Skeletal muscle satellite cell (primary cell): ENCODE results near the gene GALT.

Experiments
- H3K27me3 ChIP-seq: 2 replicates; pipeline ENCODE4 v1.7.0; 2013; ENCODE audit warnings: low read length; ENCODE audit not compliant: control insufficient read depth, insufficient read depth
- H3K36me3 ChIP-seq: 2 replicates; pipeline ENCODE4 v1.7.0; 2013; ENCODE audit warnings: mild to moderate bottlenecking, control low read depth, low read length; ENCODE audit not compliant: insufficient read depth
- H3K4me1 ChIP-seq: 2 replicates; pipeline ENCODE4 v1.7.0; 2013; ENCODE audit warnings: low read length; ENCODE audit not compliant: control insufficient read depth, insufficient read depth
- H3K4me2 ChIP-seq: 2 replicates; pipeline ENCODE4 v1.7.0; 2013; ENCODE audit warnings: mild to moderate bottlenecking, low read length
- H3K4me3 ChIP-seq: 2 replicates; pipeline ENCODE4 v1.7.0; 2013; ENCODE audit warnings: low read length
- H3K9ac ChIP-seq: 2 replicates; pipeline ENCODE4 v1.7.0; 2013; ENCODE audit warnings: mild to moderate bottlenecking, low read depth, low read length, moderate library complexity
- H3K9me3 ChIP-seq: replicated peaks from 2 replicates; pipeline ENCODE4 v1.7.0; 2013; ENCODE audit warnings: mild to moderate bottlenecking, control low read depth, low read length

The GALT gene

DNA sequence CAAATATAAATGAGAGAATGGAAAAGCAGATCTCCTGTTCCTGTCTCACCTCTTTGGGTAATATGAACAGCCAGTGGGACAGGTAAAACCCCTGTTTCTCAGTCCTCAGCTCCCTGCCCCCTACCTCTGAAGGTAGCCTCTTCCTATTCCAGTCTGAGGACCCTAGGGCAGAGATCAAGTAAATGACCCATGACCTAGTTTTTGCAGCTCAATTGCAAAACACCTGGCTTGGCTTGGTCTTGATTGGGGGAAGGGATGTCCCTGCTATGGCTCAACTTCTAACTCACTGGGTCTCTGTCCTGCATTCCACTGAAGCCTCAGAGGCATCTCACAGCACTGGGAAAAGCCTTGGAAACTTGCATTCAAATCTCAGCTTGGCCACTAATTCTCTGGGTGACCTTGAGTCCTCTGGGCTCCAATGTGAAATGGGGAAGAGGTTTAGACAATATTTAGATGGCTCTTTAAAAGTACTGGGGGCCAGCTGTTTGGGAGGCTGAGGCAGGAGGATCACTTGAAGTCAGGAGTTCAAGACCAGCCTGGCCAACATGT, 1.6 kb upstream of the GALT start:
- no peak overlapping the region for H3K4me3 ChIP-seq
- peaks cover 20% of the 10 kb centered on the region for H3K36me3 ChIP-seq
- no peaks in the 10 kb centered on the region for H3K27me3 ChIP-seq
- H3K4me1 ChIP-seq: peaks cover 15% of the 10 kb centered on the region
- H3K9me3 ChIP-seq: no peaks in the 10 kb centered on the region
- H3K4me2 ChIP-seq: no peak overlapping the region
- no peak overlapping the region for H3K9ac ChIP-seq

GRCh38 chr9:34647084-34647403, 569 bp downstream of the GALT start:
- Histone ChIP-seq H3K27me3 (no peaks in the 10 kb centered on the region), H3K36me3 (peaks cover 20% of the 10 kb centered on the region), H3K9ac (peak overlapping the region; percentile 92), H3K4me3 (peak overlapping the region; percentile 93), H3K4me1 (peaks cover 29% of the 10 kb centered on the region), H3K9me3 (no peaks in the 10 kb centered on the region), H3K4me2 (peak overlapping the region; percentile 96)

DNA sequence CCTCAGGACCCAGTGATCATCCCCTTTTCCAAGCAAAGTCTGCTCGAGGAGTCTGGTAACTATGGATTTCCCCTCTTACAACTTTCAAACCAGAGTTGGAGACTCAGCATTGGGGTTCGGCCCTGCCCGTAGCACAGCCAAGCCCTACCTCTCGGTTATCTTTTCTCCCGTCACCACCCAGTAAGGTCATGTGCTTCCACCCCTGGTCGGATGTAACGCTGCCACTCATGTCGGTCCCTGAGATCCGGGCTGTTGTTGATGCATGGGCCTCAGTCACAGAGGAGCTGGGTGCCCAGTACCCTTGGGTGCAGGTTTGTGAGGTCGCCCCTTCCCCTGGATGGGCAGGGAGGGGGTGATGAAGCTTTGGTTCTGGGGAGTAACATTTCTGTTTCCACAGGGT, 1.2 kb downstream of the GALT start:
- Histone ChIP-seq H3K36me3 (peaks cover 20% of the 10 kb centered on the region), H3K4me3 (peak overlapping the region; percentile 93), H3K9ac (peak overlapping the region; percentile 92), H3K4me2 (peak overlapping the region; percentile 96), H3K9me3 (no peaks in the 10 kb centered on the region), H3K4me1 (peaks cover 35% of the 10 kb centered on the region), H3K27me3 (no peaks in the 10 kb centered on the region)

DNA sequence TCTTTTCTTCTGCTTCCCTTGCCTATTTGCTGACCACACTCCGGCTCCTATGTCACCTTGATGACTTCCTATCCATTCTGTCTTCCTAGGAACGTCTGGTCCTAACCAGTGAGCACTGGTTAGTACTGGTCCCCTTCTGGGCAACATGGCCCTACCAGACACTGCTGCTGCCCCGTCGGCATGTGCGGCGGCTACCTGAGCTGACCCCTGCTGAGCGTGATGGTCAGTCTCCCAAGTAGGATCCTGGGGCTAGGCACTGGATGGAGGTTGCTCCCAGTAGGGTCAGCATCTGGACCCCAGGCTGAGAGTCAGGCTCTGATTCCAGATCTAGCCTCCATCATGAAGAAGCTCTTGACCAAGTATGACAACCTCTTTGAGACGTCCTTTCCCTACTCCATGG, 2.2 kb downstream of the GALT start:
- Histone ChIP-seq H3K4me3 (no peak overlapping the region), H3K27me3 (no peaks in the 10 kb centered on the region), H3K36me3 (peaks cover 20% of the 10 kb centered on the region), H3K9ac (no peak overlapping the region), H3K9me3 (no peaks in the 10 kb centered on the region), H3K4me2 (no peak overlapping the region), H3K4me1 (peaks cover 45% of the 10 kb centered on the region)

- Histone ChIP-seq H3K9me3 (no peaks in the 10 kb centered on the region), H3K9ac (peak overlapping the region; percentile 81), H3K4me1 (peaks cover 58% of the 10 kb centered on the region), H3K4me3 (peak overlapping the region; percentile 71), H3K36me3 (peaks cover 20% of the 10 kb centered on the region), H3K4me2 (peak overlapping the region; percentile 96), H3K27me3 (no peaks in the 10 kb centered on the region)
Measured at GRCh38 chr9:34650816-34651215, 4.3 kb downstream of the GALT start.

DNA sequence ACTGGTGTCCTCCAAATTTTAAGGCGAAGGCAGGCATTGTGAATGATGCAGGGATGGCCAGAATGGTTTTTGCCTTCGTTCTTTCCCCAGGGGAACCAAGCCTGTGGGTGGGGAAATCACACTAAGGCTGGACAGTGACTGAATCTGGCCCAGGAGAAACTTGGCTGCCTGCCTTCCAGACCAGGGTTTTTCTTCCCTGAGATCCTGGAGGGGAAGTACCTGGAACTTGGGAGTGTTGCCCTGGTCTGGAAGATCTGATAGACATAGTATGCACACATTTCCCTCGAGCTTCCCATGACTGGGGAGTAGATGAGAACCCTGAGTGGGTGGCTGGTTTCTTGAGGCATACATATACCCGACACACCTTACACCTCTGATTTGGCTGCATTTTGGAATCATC, 4.8 kb downstream of the GALT start:
- H3K9ac ChIP-seq: peak overlapping the region; percentile 81
- no peaks in the 10 kb centered on the region for H3K9me3 ChIP-seq
- H3K4me2 ChIP-seq: peak overlapping the region; percentile 96
- peaks cover 54% of the 10 kb centered on the region for H3K4me1 ChIP-seq
- H3K4me3 ChIP-seq: peak overlapping the region; percentile 71
- H3K36me3 ChIP-seq: peaks cover 20% of the 10 kb centered on the region
- H3K27me3 ChIP-seq: no peaks in the 10 kb centered on the region

DNA sequence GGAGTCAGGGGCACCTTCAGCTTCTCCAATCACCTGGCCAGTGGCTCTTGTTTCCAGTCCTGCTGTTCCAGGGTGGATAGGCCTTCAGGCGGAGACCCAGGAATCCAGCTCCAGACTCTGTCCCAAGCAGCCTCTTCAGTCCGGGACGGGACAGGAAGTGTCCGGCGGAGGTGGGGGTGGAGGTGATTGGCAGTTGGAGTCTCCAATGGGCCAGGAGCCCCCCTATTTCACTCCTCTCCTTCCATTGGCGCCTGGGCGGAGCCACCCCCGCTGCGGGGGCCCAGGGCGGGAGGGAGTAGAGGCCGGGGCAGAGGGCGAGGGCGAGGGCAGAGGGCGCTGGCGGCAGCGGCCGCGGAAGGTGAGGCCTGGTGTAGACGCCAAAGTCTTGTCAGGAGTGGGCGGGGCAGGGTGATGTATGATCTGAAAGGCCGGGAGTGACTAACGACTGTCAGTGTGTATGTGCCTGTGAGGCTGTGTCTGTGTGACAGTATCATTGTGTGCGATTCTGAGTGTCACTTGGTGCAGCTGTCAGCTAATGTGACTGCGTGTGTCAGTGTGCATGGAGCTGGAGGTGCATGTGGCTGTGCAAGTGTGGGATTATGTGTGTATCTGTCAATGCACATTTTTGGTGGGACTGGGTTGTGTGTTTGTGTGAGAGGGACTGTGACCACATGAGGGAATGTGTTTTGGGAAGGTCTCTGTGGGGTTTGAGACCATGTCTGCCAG, 5.6 kb downstream of the GALT start, which contains the start of gene IL11RA:
Gene IL11RA, plus strand, starts transcription at position 310 of the 726 bp plus-strand sequence. CDS start 3,033 bp downstream, outside the sequence.
- H3K27me3 ChIP-seq: no peaks in the 10 kb centered on the region
- peak within 1 kb of the TSS; percentile 81 for H3K9ac ChIP-seq
- peaks cover 53% of the 10 kb centered on the region for H3K4me1 ChIP-seq
- peak within 1 kb of the TSS; percentile 96 for H3K4me2 ChIP-seq
- H3K9me3 ChIP-seq: no peaks in the 10 kb centered on the region
- H3K4me3 ChIP-seq: peak within 1 kb of the TSS; percentile 71
- H3K36me3 ChIP-seq: peaks cover 20% of the 10 kb centered on the region

GRCh38 chr9:34652602-34653000, 6.1 kb downstream of the GALT start:
- Histone ChIP-seq H3K4me2 (peak overlapping the region; percentile 96), H3K36me3 (peaks cover 20% of the 10 kb centered on the region), H3K9ac (peak overlapping the region; percentile 81), H3K9me3 (no peaks in the 10 kb centered on the region), H3K27me3 (no peaks in the 10 kb centered on the region), H3K4me1 (peaks cover 48% of the 10 kb centered on the region), H3K4me3 (peak overlapping the region; percentile 71)

- Histone ChIP-seq H3K4me2 (peak overlapping the region; percentile 96), H3K9me3 (no peaks in the 10 kb centered on the region), H3K36me3 (peaks cover 15% of the 10 kb centered on the region), H3K4me3 (peak overlapping the region; percentile 71), H3K27me3 (no peaks in the 10 kb centered on the region), H3K4me1 (peaks cover 43% of the 10 kb centered on the region), H3K9ac (no peak overlapping the region)
Measured at GRCh38 chr9:34653151-34654072, 6.9 kb downstream of the GALT start.

- no peaks in the 10 kb centered on the region for H3K9me3 ChIP-seq
- no peak overlapping the region for H3K9ac ChIP-seq
- no peak overlapping the region for H3K4me2 ChIP-seq
- peaks cover 4% of the 10 kb centered on the region for H3K36me3 ChIP-seq
- H3K4me1 ChIP-seq: peaks cover 43% of the 10 kb centered on the region
- H3K4me3 ChIP-seq: no peak overlapping the region
- H3K27me3 ChIP-seq: no peaks in the 10 kb centered on the region
Measured at GRCh38 chr9:34654323-34655051, 8.0 kb downstream of the GALT start.

DNA sequence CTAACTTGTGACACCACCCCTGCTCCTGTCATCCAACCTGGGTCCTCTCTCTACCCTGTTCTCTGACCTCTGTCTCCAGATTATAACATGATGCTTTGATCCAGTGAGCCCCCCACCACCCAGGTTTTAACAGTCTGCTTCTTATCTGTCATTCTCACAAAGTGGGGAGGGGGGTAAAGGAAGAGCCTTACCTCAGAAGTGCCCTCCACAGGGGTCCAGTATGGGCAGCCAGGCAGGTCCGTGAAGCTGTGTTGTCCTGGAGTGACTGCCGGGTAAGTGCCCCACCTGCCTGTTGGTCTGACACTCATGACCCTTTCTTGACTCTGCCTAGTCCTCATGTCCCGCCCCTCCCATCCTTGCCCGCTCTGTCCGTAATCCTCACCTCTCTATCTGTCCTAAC, 8.9 kb downstream of the GALT start:
- H3K4me3 ChIP-seq: no peak overlapping the region
- no peak overlapping the region for H3K9ac ChIP-seq
- H3K4me2 ChIP-seq: no peak overlapping the region

More for the DNA sequence above, 8.9 kb downstream of the GALT start:
- no peaks in the 10 kb centered on the region for H3K9me3 ChIP-seq
- peaks cover 43% of the 10 kb centered on the region for H3K4me1 ChIP-seq
- H3K27me3 ChIP-seq: no peaks in the 10 kb centered on the region
- H3K36me3 ChIP-seq: no peaks in the 10 kb centered on the region
